OCI-LY7 (cell line): Measurements from ENCODE around the gene FNDC3B. TPM values are rescaled to one million over a fixed set of nuclear protein-coding genes. Genes with fewer than 3 reads are reported as not detected.

Source experiments
- BruUV-seq: library from RNA; stranded (reverse); fragments of 400-500 nt; replicated peaks from 2 replicates; lab custom pipeline; 2021; lab: Mats Ljungman, UMichigan
- CTCF ChIA-PET: fragments of 300-600 bp; sonication (Branson Sonifier 250); formaldehyde crosslinking; loops from one replicate; lab custom pipeline; 2022; ENCODE audit warnings: antibody characterized with exemption; ENCODE audit not compliant: unreplicated experiment; lab: Charles Lee
- POLR2A ChIA-PET: fragments of 300-600 bp; sonication (Branson Sonifier 250); formaldehyde crosslinking; loops from one replicate; lab custom pipeline; 2022; ENCODE audit warnings: antibody characterized with exemption; lab: Charles Lee
- DNase-seq: peaks from one replicate; pipeline ENCODE4 v3.0.0-alpha.2; 2015; ENCODE audit warnings: low spot score
- H2AFZ ChIP-seq: fragments of 200-600 bp; sonication (generic), shearing (Covaris generic); 2 replicates; pipeline ENCODE4 v1.6.1; 2014; ENCODE audit warnings: mild to moderate bottlenecking, antibody characterized with exemption, low read length, moderate library complexity
- H3K27ac ChIP-seq: fragments of 200-600 bp; sonication (generic); 2 replicates; pipeline ENCODE4 v1.5.1; 2014; ENCODE audit warnings: mixed run types, low read depth, mild to moderate bottlenecking, moderate library complexity, low read length, inconsistent platforms; ENCODE audit not compliant: poor library complexity, severe bottlenecking
- H3K36me3 ChIP-seq: fragments of 200-600 bp; sonication (generic); 2 replicates; pipeline ENCODE4 v1.6.1; 2014; ENCODE audit warnings: mild to moderate bottlenecking, antibody characterized with exemption, low read length, moderate library complexity, mixed read lengths; ENCODE audit not compliant: insufficient read depth
- H3K4me1 ChIP-seq: fragments of 200-600 bp; sonication (generic); 2 replicates; pipeline ENCODE4 v1.5.1; 2014; ENCODE audit warnings: mild to moderate bottlenecking, low read length; ENCODE audit not compliant: insufficient read depth, poor library complexity, severe bottlenecking
- H3K4me2 ChIP-seq: fragments of 200-600 bp; sonication (generic); 2 replicates; pipeline ENCODE4 v1.6.1; 2014; ENCODE audit warnings: mild to moderate bottlenecking, low read length
- H3K4me3 ChIP-seq: fragments of 200-600 bp; sonication (generic); 2 replicates; pipeline ENCODE4 v1.5.1; 2014; ENCODE audit warnings: mild to moderate bottlenecking, low read depth, low read length; ENCODE audit not compliant: poor library complexity, severe bottlenecking
- H3K79me2 ChIP-seq: fragments of 200-600 bp; sonication (generic); 2 replicates; pipeline ENCODE4 v1.6.1; 2016; ENCODE audit warnings: low read depth, mild to moderate bottlenecking, low read length, moderate library complexity, mixed read lengths; ENCODE audit not compliant: insufficient read depth
- H3K9me2 ChIP-seq: fragments of 200-600 bp; sonication (generic); 2 replicates; pipeline ENCODE4 v1.6.1; 2016; ENCODE audit warnings: mild to moderate bottlenecking, low read length, mixed read lengths; ENCODE audit not compliant: insufficient read depth
- H3K9me3 ChIP-seq: fragments of 200-600 bp; sonication (generic); 2 replicates; pipeline ENCODE4 v1.6.1; 2014; ENCODE audit warnings: mild to moderate bottlenecking, mixed run types, low read length, mixed read lengths
- H4K20me1 ChIP-seq: fragments of 200-600 bp; sonication (generic); 2 replicates; pipeline ENCODE4 v1.6.1; 2014; ENCODE audit warnings: mild to moderate bottlenecking, antibody characterized with exemption, low read length, moderate library complexity, mixed read lengths; ENCODE audit not compliant: insufficient read depth
- CTCF ChIP-seq: fragments of 200-600 bp; sonication (generic); conservative IDR thresholded peaks from 2 replicates; pipeline ENCODE4 v1.5.1; 2014; ENCODE audit warnings: mild to moderate bottlenecking, antibody characterized with exemption, low read length, moderate library complexity, mixed read lengths
- EZH2phosphoT487 ChIP-seq: fragments of 200-600 bp; sonication (generic); IDR thresholded peaks from 2 replicates; pipeline ENCODE4 v1.6.1; 2018; ENCODE audit warnings: low read depth, borderline replicate concordance, mild to moderate bottlenecking, mixed run types, antibody characterized with exemption, low read length, moderate library complexity, mixed read lengths
- intact Hi-C: fragments of 100-400 bp; cut with micrococcal nuclease; formaldehyde crosslinking; loops from one replicate; pipeline ENCODE4 v1.10.0; 2022; ENCODE audit not compliant: unreplicated experiment
- total RNA-seq, 2 experiments: library from RNA; depleted of rRNA in 1 of 2; stranded (reverse); fragments of >200 nt in 1 of 2; shearing (Covaris generic) in 1 of 2; gene quantifications; 2 replicates each; pipeline ENCODE4 v1.2.3, GENCODE V29; 2014 to 2022

FNDC3B gene
- total RNA-seq, 2 experiments from 2014 or later = 23.3 to 28.5 TPM

- Histone ChIP-seq H3K4me3 (no peak overlapping the region), H3K36me3 (no peaks in the 10 kb centered on the region), H3K4me2 (no peak overlapping the region), H3K79me2 (no peaks in the 10 kb centered on the region), H3K9me3 (no peaks in the 10 kb centered on the region), H3K9me2 (no peaks in the 10 kb centered on the region), H2AFZ (no peak overlapping the region), H4K20me1 (no peaks in the 10 kb centered on the region; the same call in 1 of the 2 replicates), H3K4me1 (no peaks in the 10 kb centered on the region), H3K27ac (no peak overlapping the region)
- CTCF ChIA-PET = no interaction called here
- no peak for TF ChIP-seq EZH2phosphoT487
- no peak for TF ChIP-seq CTCF
- no TSS peak for BruUV-seq
- POLR2A ChIA-PET = no interaction called here
- intact Hi-C loops = no loop called here
- DNase-seq = no peak
Observed at GRCh38 chr3:172181932-172182586, 142.7 kb downstream of the FNDC3B start.

DNA sequence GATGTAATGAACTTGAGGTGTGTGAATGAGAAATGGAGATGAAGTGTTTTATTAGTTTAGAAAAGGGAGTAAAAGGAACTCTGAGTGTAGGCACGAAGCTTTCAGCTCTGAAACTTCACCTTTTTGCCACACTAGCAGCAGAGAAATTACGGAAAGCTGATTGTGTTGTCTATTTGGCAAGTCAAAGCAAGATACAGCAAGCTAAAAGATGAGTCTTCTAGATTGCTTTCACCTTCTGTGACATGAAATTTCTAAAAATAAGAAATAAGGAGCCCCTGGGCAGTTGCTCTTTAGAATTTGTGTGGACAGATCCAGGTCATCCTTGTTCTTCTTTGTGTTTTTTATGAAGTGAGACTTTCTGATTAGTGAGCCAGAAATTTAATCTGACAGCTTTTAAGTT is 143.4 kb downstream of the FNDC3B start:
- H3K79me2 ChIP-seq = no peaks in the 10 kb centered on the region
- H3K4me1 ChIP-seq = no peaks in the 10 kb centered on the region
- intact Hi-C loops = no loop called here
- no peak for TF ChIP-seq EZH2phosphoT487
- no peak for TF ChIP-seq CTCF
- H3K9me2 ChIP-seq = no peaks in the 10 kb centered on the region
- CTCF ChIA-PET = no interaction called here
- BruUV-seq = no TSS peak
- H2AFZ ChIP-seq = no peak overlapping the region
- DNase-seq = no peak
- H3K36me3 ChIP-seq = no peaks in the 10 kb centered on the region
- POLR2A ChIA-PET = interaction anchor here (0.6 to 0.7 kb wide), 2 partner anchors 12 to 93 kb away, joined by 3 read pairs; no protein-coding TSS in a partner anchor
- H3K27ac ChIP-seq = no peak overlapping the region
- no peaks in the 10 kb centered on the region; the same call in 1 of the 2 replicates for H4K20me1 ChIP-seq
- H3K4me2 ChIP-seq = no peak overlapping the region
- H3K9me3 ChIP-seq = no peaks in the 10 kb centered on the region
- no peak overlapping the region for H3K4me3 ChIP-seq
